ENCODE measurements around the gene UBE2E2. TPM values are rescaled to one million over a fixed set of nuclear protein-coding genes. Genes with fewer than 3 reads are reported as not detected.
"Not testable (repeated sequence)": the region's sequence is repeated elsewhere in the genome, so short reads cannot be mapped to it uniquely, and the experiment has no call there.

UBE2E2 gene
- total and polyA plus RNA-seq, 2 experiments from 2014 or later: 140 to 246 TPM

DNA sequence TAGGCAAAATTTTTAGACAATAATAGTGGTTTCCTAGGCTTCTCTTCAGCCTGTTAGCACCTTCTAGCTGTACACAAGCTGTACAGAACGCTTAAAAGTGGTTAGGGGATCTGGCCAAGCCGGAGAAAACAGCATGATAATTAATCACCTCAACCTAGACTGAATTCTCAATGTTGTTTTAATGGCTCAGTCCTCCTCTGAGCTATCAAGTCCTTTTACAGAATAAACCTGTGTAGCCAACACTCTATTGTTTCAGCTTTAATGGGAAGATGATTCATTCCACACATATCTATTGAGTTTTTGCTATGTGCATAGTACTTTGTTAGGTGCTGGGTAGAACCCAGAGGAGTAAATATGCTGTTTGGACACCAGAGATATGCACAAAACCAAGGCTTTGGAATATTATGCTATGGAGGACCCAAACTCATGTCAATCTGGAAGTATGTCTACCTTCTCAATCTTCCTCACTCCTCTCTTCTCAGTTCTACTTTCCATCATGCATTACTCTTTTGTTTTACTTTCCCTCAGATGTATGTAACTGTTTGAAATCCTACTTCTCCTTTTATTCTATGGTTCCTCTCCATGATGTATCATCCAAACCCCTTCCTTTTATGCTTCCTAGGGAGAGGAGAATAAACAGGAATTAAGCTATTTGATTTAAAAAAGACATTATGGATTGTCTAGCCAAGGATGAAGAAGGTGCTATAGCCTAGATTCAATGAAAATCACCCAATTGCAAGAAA is 27.6 kb upstream of the UBE2E2 start:
- H3K36me3 ChIP-seq: no peaks in the 10 kb centered on the region
- no peaks in the 10 kb centered on the region for H3K27me3 ChIP-seq
- H3K9me3 ChIP-seq (ENCODE audit: low read depth): no peaks in the 10 kb centered on the region
- H3K27ac ChIP-seq: no peak overlapping the region
- peaks cover 5% of the 10 kb centered on the region for H3K4me1 ChIP-seq (ENCODE audit: low read depth)
- no peak for DNase-seq (ENCODE audit: low read depth in 1 of 2, low spot score in 1 of 2)
- no peak overlapping the region for H3K4me3 ChIP-seq
- TF ChIP-seq, protein P1, sequence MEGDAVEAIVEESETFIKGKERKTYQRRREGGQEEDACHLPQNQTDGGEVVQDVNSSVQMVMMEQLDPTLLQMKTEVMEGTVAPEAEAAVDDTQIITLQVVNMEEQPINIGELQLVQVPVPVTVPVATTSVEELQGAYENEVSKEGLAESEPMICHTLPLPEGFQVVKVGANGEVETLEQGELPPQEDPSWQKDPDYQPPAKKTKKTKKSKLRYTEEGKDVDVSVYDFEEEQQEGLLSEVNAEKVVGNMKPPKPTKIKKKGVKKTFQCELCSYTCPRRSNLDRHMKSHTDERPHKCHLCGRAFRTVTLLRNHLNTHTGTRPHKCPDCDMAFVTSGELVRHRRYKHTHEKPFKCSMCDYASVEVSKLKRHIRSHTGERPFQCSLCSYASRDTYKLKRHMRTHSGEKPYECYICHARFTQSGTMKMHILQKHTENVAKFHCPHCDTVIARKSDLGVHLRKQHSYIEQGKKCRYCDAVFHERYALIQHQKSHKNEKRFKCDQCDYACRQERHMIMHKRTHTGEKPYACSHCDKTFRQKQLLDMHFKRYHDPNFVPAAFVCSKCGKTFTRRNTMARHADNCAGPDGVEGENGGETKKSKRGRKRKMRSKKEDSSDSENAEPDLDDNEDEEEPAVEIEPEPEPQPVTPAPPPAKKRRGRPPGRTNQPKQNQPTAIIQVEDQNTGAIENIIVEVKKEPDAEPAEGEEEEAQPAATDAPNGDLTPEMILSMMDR (IDR thresholded peaks at IDR 0.05; ENCODE audit: low read depth, low read length): no peak

DNA sequence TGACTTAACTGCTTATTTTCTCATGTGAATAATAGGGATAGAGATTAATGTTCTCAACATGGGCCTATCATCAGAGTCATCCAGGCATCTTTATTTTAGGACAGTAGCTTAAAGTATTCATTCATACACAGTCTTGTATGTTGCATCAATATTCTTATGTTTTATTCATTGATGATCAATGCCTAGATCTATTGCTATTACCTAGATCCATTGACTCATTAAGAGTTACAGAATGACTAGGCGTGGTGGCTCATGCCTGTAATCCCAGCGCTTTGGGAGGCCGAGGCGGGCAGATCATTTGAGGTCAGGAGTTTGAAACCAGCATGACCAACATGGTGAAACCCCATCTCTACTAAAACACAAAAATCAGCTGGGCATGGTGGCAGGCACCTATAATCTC is 26.3 kb upstream of the UBE2E2 start:
- H3K9me3 ChIP-seq (ENCODE audit: low read depth); H3K4me3 ChIP-seq; H3K4me1 ChIP-seq (ENCODE audit: low read depth); H3K27me3 ChIP-seq; H3K27ac ChIP-seq; H3K36me3 ChIP-seq; DNase-seq (ENCODE audit: low read depth in 1 of 2, low spot score in 1 of 2): not testable (repeated sequence)

DNA sequence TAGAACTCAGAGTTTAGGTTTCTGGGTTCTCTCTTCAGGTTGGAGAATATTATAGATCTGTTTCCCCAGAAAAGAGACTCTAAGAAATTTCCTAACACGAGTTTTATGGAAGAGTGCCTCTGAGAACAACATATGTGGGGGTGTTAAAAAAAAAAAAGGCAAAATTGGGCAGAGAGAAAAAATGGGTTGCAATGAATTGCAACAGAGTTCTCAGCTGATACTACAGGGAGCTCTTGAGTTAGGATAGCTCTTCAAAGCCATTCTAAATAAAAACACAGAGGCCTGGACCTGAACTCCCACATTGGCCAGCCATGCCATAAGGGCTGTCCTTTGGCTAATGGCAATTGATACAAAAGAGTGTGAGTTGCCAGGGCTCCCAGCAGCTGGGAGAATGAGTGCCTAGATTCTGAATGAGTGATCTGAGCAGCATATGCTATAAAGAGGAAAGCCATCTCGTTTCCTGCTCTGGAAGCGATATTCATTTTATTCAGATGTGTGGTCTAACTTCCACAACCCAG is 20.1 kb upstream of the UBE2E2 start:
- no peak for DNase-seq (ENCODE audit: low read depth in 1 of 2, low spot score in 1 of 2)
- H3K27ac ChIP-seq: no peak overlapping the region
- H3K27me3 ChIP-seq: no peaks in the 10 kb centered on the region

DNA sequence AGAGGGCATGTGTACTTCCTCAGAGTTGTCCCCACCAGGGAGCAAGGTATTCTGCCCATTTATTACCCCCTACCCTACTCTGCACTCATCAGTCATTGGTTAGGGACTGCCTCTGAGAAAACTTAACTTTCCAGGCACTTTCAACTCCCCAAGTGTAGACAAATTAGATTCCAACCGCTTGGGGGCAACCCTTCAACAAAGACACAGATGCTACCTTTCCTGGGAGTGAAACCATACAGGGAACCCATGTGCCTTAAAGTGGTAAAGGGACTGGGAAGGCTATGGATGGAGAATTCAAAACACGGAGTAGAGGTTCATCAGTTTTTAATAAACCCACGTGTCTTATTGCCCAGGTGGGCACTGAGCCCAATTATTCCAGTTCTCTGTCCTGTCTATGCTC is 19.4 kb upstream of the UBE2E2 start:
- no peak overlapping the region for H3K27ac ChIP-seq
- peak; percentile 74 to 77 for DNase-seq (ENCODE audit: low read depth in 1 of 2, low spot score in 1 of 2)
- no peaks in the 10 kb centered on the region for H3K4me1 ChIP-seq (ENCODE audit: low read depth)
- no peak overlapping the region for H3K4me3 ChIP-seq
- H3K9me3 ChIP-seq (ENCODE audit: low read depth): no peaks in the 10 kb centered on the region
- TF ChIP-seq, protein P1 (IDR thresholded peaks at IDR 0.05; ENCODE audit: low read depth, low read length): peak; percentile 65
- no peaks in the 10 kb centered on the region for H3K36me3 ChIP-seq
- no peaks in the 10 kb centered on the region for H3K27me3 ChIP-seq

More for the DNA sequence above, 20.1 kb upstream of the UBE2E2 start:
- no peaks in the 10 kb centered on the region for H3K36me3 ChIP-seq
- H3K4me1 ChIP-seq (ENCODE audit: low read depth): no peaks in the 10 kb centered on the region
- no peaks in the 10 kb centered on the region for H3K9me3 ChIP-seq (ENCODE audit: low read depth)
- H3K4me3 ChIP-seq: no peak overlapping the region
- TF ChIP-seq, protein P1 (IDR thresholded peaks at IDR 0.05; ENCODE audit: low read depth, low read length): no peak

DNA sequence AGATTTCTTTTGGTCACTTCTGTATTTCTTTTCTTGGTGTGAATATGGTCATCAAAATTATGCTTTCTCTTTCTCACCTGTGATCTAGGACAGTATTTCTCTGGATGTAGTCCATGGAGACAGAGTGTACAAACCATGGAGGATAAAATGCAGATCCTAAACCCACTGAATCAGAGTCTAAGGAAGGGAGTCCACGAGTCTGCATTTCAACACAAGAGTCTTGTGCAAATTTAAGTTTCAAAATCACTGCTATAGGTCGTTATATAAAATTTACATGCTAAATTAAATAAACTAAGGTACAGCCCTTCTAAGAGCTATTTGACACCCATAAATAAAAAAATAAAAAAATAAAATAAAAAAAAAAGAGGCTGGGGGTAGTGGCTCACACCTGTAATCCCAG is 17.3 kb upstream of the UBE2E2 start:
- peaks cover 7% of the 10 kb centered on the region for H3K4me1 ChIP-seq (ENCODE audit: low read depth)
- H3K4me3 ChIP-seq: no peak overlapping the region
- TF ChIP-seq, protein P1 (IDR thresholded peaks at IDR 0.05; ENCODE audit: low read depth, low read length): no peak
- H3K27ac ChIP-seq: no peak overlapping the region
- H3K27me3 ChIP-seq: no peaks in the 10 kb centered on the region
- H3K36me3 ChIP-seq: no peaks in the 10 kb centered on the region
- no peaks in the 10 kb centered on the region for H3K9me3 ChIP-seq (ENCODE audit: low read depth)
- no peak for DNase-seq (ENCODE audit: low read depth in 1 of 2, low spot score in 1 of 2)

DNA sequence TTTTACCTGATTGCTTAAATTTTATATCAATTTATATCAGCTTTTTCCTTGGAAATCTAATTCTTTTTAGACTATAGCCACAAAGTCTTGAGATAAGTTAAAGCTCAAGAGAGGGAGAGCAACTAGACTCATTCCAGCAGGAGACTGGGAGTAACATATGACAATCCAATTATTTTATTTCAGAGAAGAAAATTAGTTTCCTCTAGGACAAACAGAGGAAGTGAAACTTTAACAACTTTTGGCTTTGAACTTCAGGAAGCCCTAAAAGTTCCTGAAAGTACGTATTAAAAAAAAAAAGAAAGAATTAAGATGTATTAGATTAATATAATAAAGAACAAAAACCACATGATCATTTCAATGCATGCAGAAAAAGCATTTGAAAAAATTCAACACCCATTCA is 13.9 kb upstream of the UBE2E2 start:
- Histone ChIP-seq H3K9me3 (ENCODE audit: low read depth) (no peaks in the 10 kb centered on the region), H3K27me3 (no peaks in the 10 kb centered on the region), H3K36me3 (no peaks in the 10 kb centered on the region), H3K4me3 (no peak overlapping the region), H3K27ac (no peak overlapping the region), H3K4me1 (ENCODE audit: low read depth) (peaks cover 7% of the 10 kb centered on the region)
- no peak for DNase-seq (ENCODE audit: low read depth in 1 of 2, low spot score in 1 of 2)
- TF ChIP-seq, protein P1 (IDR thresholded peaks at IDR 0.05; ENCODE audit: low read depth, low read length): no peak
